Natural killer cell (primary cell): ENCODE measurements around the gene TENT5A. TPM values are rescaled to one million over a fixed set of nuclear protein-coding genes. Genes with fewer than 3 reads are reported as not detected.
A peak's percentile ranks its signal among the peaks of the same experiment; 100 is the strongest.

ENCODE experiments used
- ATAC-seq, 3 donors: fragments of 150-1000 bp in 2 of 3; fragments of 200-7000 bp in 1 of 3; cut with Tn5 transposase; 1 replicate in 1 of 3; 2 replicates in 2 of 3; pipeline ENCODE4 v1.10.0; 2021; ENCODE audit warnings: mild to moderate bottlenecking in 2 of 3, moderate library complexity in 2 of 3
- DNase-seq, 2 donors: peaks; one replicate each; pipeline versions ENCODE4 v3.0.0 to v3.0.0-alpha.2; 2013 to 2021; ENCODE audit warnings: mixed read lengths in 1 of 2
- H3K27ac ChIP-seq: one replicate; pipeline ENCODE4 v1.5.1; 2013; ENCODE audit warnings: mild to moderate bottlenecking, low read length
- H3K27me3 ChIP-seq: one replicate; pipeline ENCODE4 v1.6.1; 2013; ENCODE audit warnings: low read length; ENCODE audit not compliant: control insufficient read depth, insufficient read depth
- H3K36me3 ChIP-seq: one replicate; pipeline ENCODE4 v1.6.1; 2013; ENCODE audit warnings: low read length; ENCODE audit not compliant: control insufficient read depth, insufficient read depth
- H3K4me1 ChIP-seq: one replicate; pipeline ENCODE4 v1.6.1; 2013; ENCODE audit warnings: low read length; ENCODE audit not compliant: control insufficient read depth, insufficient read depth
- H3K4me3 ChIP-seq: one replicate; pipeline ENCODE4 v1.5.1; 2013; ENCODE audit warnings: low read length
- H3K9me3 ChIP-seq: one replicate; pipeline ENCODE4 v1.6.1; 2013; ENCODE audit warnings: low read length; ENCODE audit not compliant: control insufficient read depth, insufficient read depth
- H3K27ac Mint-ChIP-seq, 2 donors: one replicate each; pipeline ENCODE4 v1.8.0; 2022; ENCODE audit warnings: mild to moderate bottlenecking in 2 of 2, mixed read lengths in 2 of 2, moderate library complexity in 1 of 2
- H3K27me3 Mint-ChIP-seq, 2 donors: one replicate each; pipeline ENCODE4 v1.8.0; 2022; ENCODE audit warnings: low read depth in 2 of 2, mixed read lengths in 2 of 2
- H3K36me3 Mint-ChIP-seq: one replicate; pipeline ENCODE4 v1.8.0; 2022; ENCODE audit warnings: mixed read lengths
- H3K4me1 Mint-ChIP-seq, 2 donors: one replicate each; pipeline ENCODE4 v1.8.0; 2022; ENCODE audit warnings: mixed read lengths in 2 of 2
- H3K4me3 Mint-ChIP-seq: one replicate; pipeline ENCODE4 v1.8.0; 2022; ENCODE audit warnings: mild to moderate bottlenecking, moderate library complexity, mixed read lengths
- H3K9me3 Mint-ChIP-seq, 2 donors: one replicate each; pipeline ENCODE4 v1.8.0; 2022; ENCODE audit warnings: mixed read lengths in 2 of 2
- WGBS: methylation state at CpG from one replicate; pipeline ENCODE4 v1.1.7; 2013; ENCODE audit warnings: missing lambda C conversion rate; ENCODE audit not compliant: insufficient coverage; 5-methylcytosine and 5-hydroxymethylcytosine counted together
- intact Hi-C: fragments of 100-400 bp; cut with micrococcal nuclease; formaldehyde crosslinking; loops from one replicate; pipeline ENCODE4 v1.14.2; 2022
- total RNA-seq, 4 donors: library from RNA; stranded (reverse); fragments of 120-200 nt in 1 of 4; gene quantifications; one replicate each; pipeline versions ENCODE4 v1.2.3 to v1.2.4, GENCODE V29; 2013 to 2022
- TF ChIP-seq, protein P1 (sequence below): fragments of 200-600 bp; IDR thresholded peaks from one replicate; pipeline ENCODE4 v1.8.0; 2022; ENCODE audit warnings: antibody characterized with exemption

Gene TENT5A
- total RNA-seq, 3 donors from 2014 or later (not counting 1 experiment from before 2014, with no cell fraction given), result 22.9 to 23.8 (median 22.9) TPM

GRCh38 chr6:81755551-81755950 lies 3.1 kb upstream of the TENT5A start:
- Histone ChIP-seq H3K27me3 (no peaks in the 10 kb centered on the region), H3K27ac (no peak overlapping the region), H3K9me3 (no peaks in the 10 kb centered on the region), H3K36me3 (no peaks in the 10 kb centered on the region), H3K4me1 (peaks cover 21% of the 10 kb centered on the region), H3K4me3 (no peak overlapping the region)
- peak overlapping the region; percentile 0 for H3K4me3 Mint-ChIP-seq
- no peaks in the 10 kb centered on the region for H3K36me3 Mint-ChIP-seq
- H3K9me3 Mint-ChIP-seq, result no peaks in the 10 kb centered on the region
- H3K27ac Mint-ChIP-seq, result no peak overlapping the region
- TF ChIP-seq, protein P1, sequence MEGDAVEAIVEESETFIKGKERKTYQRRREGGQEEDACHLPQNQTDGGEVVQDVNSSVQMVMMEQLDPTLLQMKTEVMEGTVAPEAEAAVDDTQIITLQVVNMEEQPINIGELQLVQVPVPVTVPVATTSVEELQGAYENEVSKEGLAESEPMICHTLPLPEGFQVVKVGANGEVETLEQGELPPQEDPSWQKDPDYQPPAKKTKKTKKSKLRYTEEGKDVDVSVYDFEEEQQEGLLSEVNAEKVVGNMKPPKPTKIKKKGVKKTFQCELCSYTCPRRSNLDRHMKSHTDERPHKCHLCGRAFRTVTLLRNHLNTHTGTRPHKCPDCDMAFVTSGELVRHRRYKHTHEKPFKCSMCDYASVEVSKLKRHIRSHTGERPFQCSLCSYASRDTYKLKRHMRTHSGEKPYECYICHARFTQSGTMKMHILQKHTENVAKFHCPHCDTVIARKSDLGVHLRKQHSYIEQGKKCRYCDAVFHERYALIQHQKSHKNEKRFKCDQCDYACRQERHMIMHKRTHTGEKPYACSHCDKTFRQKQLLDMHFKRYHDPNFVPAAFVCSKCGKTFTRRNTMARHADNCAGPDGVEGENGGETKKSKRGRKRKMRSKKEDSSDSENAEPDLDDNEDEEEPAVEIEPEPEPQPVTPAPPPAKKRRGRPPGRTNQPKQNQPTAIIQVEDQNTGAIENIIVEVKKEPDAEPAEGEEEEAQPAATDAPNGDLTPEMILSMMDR, result no peak
- WGBS, result 76% methylated on average over 3 of the region's 3 CpGs
- H3K27me3 Mint-ChIP-seq, result peaks cover 6 to 7% of the 10 kb centered on the region in 2 donors
- ATAC-seq (no peak), DNase-seq (no peak)
- H3K4me1 Mint-ChIP-seq, result peaks cover 21 to 25% of the 10 kb centered on the region in 2 donors
- intact Hi-C loops, result no loop called here

DNA sequence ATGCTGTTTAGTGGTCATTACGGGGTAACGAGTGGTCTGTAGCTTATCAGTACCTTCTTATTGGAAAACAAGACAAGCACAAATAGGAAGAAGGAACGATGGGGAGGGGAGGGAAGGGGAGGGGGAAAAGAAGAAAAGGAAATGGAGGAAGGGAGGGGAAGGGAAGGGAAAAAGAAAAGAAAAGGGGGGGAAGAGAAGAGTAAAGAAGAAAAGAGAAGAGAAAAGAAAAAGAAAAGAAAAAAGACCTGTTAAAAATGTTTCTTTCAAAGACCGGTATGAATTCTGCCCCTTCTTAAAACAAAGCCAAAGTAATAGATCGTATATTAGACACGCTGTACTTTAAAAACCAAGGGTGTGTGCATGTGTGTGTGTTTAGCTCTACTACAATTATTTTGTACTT lies 2.4 kb upstream of the TENT5A start:
- H3K36me3 ChIP-seq, result no peaks in the 10 kb centered on the region
- H3K4me1 ChIP-seq, result peaks cover 24% of the 10 kb centered on the region
- Mint-ChIP-seq H3K36me3 (no peaks in the 10 kb centered on the region), H3K4me3 (peak overlapping the region; percentile 47), H3K27ac (no peak overlapping the region), H3K9me3 (no peaks in the 10 kb centered on the region), H3K27me3 (peaks cover 6 to 7% of the 10 kb centered on the region in 2 donors), H3K4me1 (peaks cover 27 to 32% of the 10 kb centered on the region in 2 donors)
- ATAC-seq (no peak), DNase-seq (no peak)
- no peaks in the 10 kb centered on the region for H3K9me3 ChIP-seq
- intact Hi-C loops, result loop anchor here (1.0 to 5.0 kb wide), 5 partner anchors 1150 to 1978 kb away; partner anchors contain the start of gene ELOVL4
- no peak overlapping the region for H3K27ac ChIP-seq
- no peak overlapping the region for H3K4me3 ChIP-seq
- TF ChIP-seq, protein P1, result no peak
- H3K27me3 ChIP-seq, result no peaks in the 10 kb centered on the region
- 92% methylated on average over 4 of the region's 6 CpGs for WGBS

GRCh38 chr6:81753711-81754577 lies 1.5 kb upstream of the TENT5A start:
- no peaks in the 10 kb centered on the region for H3K9me3 Mint-ChIP-seq
- H3K9me3 ChIP-seq, result no peaks in the 10 kb centered on the region
- peaks cover under 1 to 6% of the 10 kb centered on the region in 2 donors for H3K27me3 Mint-ChIP-seq
- no peaks in the 10 kb centered on the region for H3K27me3 ChIP-seq
- 24% methylated on average over 41 of the region's 43 CpGs for WGBS
- peak overlapping the region; percentile 97 to 98 for H3K27ac Mint-ChIP-seq
- H3K27ac ChIP-seq, result peak overlapping the region; percentile 96
- H3K36me3 ChIP-seq, result no peaks in the 10 kb centered on the region
- ATAC-seq (peak; percentile 66 to 81 (median 66)), DNase-seq (peak; percentile 89 to 90)
- TF ChIP-seq, protein P1, result peak; percentile 87
- H3K4me1 Mint-ChIP-seq, result peaks cover 37 to 42% of the 10 kb centered on the region in 2 donors
- peak overlapping the region; percentile 93 for H3K4me3 ChIP-seq
- H3K36me3 Mint-ChIP-seq, result peaks cover 4% of the 10 kb centered on the region
- peak overlapping the region; percentile 99 for H3K4me3 Mint-ChIP-seq
- intact Hi-C loops, result loop anchor here (1.0 to 5.0 kb wide), 6 partner anchors 1149 to 1977 kb away; partner anchors contain the start of genes ELOVL4 and TTK
- peaks cover 29% of the 10 kb centered on the region for H3K4me1 ChIP-seq
